HG03469 (cell line): ENCODE results near the gene PRKCG.
A peak's percentile ranks its signal among the peaks of the same experiment; 100 is the strongest.
"Not testable (repeated sequence)": the region's sequence is repeated elsewhere in the genome, so short reads cannot be mapped to it uniquely, and the experiment has no call there.

Experiments used
- ATAC-seq: cut with Tn5 transposase; IDR thresholded peaks from one replicate; pipeline ENCODE4 v1.9.1; 2021; ENCODE audit warnings: mild to moderate bottlenecking, moderate library complexity, moderate number of reproducible peaks; ENCODE audit not compliant: unreplicated experiment

PRKCG gene

DNA sequence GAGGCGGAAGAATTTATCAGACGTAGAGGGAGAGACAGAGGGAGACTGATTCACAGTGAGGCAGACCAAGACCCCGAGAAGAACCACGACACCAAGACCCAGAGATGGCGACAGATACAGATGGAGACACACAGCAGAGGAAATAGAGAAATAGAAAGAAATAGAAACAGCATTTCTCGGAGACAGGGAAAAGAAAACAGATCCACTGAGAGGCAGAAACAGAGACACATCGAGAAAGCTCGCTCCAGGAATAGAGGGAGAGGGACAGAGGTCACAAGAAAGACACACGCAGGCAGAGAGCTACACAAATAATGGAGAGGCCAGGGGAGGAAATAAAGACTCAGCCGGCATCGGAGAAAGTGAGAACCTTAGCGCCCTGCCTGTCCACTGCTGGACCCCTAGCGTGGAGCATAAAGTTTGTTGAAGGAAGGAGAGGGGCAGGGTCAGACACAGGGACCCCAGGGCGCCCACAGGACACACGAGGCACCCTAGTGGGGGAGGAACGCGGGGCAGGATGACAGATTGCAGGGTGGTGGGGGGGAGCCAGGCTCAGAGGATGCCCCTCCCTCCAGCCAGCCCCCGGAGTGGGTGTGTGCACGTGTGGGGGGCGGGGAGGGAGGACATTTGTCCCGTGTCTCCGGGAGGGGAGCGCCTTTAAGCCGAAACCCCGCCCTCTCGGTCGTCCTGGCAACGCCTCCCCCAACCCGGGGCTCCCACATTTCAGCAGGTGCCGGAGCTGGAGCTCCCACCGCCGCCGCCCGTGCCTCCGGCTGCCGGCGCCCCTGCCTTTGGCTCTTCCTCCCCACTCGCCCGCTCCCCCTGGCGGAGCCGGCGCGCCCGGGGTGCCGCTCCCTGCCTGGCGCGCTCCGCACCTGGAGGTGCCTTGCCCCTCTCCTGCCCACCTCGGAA lies at the start of gene PRKCG:
TSS of gene PRKCG (plus strand) at position 716 of the 909 bp plus-strand sequence. CDS start 298 bp downstream, outside the sequence.
- no peak for ATAC-seq

GRCh38 chr19:53832861-53833260 lies 49.1 kb upstream of the PRKCG start:
- ATAC-seq: not testable (repeated sequence)

DNA sequence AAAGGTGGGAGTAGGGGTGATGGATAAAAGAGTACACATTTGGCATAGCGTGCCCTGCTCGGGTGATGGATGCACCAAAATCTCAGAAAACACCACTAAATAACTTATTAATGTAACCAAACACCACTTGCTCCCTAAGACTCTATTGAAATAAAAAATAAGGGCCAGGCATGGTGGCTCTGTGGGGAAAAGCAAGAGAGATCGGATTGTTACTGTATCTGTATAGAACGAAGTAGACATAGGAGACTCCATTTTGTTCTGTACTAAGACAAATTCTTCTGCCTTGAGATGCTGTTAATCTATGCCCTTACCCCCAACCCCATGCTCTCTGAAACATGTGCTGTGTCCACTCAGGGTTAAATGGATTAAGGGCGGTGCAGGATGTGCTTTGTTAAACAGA lies 43.6 kb upstream of the PRKCG start:
- not testable (repeated sequence) for ATAC-seq

DNA sequence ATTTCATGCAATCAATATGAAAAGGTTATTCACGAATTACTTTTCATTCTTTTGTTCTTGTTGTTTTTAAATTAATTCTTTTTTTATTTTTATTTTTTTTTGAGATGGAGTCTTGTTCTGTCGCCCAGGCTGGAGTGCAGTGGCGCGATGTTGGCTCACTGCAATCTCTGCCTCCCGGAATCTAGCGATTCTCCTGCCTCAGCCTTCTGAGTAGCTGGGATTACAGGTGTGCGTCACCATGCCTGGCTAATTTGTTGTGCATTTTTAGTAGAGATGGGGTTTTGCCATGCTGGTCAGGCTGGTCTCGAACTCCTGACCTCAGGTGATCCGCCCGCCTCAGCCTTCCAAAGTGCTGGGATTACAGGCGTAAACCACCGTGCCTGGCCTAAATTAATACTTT lies 41.8 kb upstream of the PRKCG start:
- ATAC-seq: not testable (repeated sequence)

- not testable (repeated sequence) for ATAC-seq
These were observed 41.1 kb upstream of the PRKCG start for GRCh38 chr19:53840914-53841313.

DNA sequence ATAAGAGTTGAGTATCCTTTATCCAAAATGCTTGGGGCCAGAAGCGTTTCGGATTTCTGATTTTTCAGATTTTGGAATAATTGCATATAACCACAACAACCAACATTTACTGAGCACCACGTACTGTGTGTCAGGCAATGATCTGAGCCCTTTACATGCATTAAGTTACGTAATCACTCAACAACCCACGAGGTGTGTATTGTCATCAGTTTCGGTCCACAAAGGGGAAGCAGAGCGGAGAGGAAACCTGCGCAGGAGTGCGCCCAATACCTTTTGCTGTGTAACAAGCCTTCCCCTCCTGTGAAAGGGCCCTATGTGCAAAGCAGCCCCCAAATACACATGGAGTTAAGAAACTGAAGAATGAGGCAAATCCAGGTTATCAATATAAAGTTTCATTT lies 37.1 kb upstream of the PRKCG start:
- ATAC-seq: no peak

DNA sequence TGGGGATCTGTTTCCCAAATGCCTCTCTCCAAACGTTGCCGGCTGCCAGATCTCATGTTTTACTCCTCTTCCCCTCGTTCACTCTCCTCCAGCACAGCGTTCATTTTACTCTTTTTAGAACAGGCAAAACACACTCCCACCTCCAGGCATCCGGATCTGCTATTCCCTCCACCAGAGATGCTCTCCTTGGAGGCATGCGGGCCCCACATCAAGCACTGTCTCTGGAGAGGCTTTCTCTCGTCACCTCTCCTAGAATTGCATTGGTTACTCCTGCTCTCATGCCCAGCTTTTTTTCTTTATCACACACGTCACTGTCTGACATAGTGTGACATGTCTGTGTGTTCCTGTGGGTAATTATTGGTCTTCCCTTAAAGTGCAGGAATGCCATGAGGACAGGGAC lies 34.4 kb upstream of the PRKCG start:
- no peak for ATAC-seq

DNA sequence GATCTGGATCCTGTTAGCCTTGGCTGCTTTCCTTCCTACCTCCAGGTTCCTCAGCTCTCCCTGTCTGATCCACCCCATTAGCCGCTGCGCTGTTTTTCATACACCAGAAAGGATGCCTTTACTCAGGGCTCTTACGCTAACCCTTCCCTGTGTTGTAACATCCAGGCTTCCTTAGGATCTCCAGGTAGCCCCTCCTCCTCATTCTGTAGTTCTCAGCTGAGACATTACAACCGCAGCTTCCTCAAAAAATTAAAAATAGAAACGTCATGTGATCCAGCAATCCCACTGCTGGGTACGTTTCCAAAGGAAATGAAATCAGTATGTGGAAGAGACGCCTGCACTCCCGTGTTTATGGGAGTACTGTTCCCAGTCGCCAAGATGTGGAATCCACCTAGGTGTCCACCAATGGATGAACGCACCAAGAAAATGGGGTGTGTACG lies 32.7 kb upstream of the PRKCG start:
- ATAC-seq: no peak

GRCh38 chr19:53853707-53854106 lies 28.3 kb upstream of the PRKCG start:
- ATAC-seq: no peak

GRCh38 chr19:53864308-53864836 lies 17.6 kb upstream of the PRKCG start:
- ATAC-seq: no peak

GRCh38 chr19:53865523-53865917 lies 16.5 kb upstream of the PRKCG start:
- ATAC-seq: no peak

GRCh38 chr19:53865918-53866864 lies 15.8 kb upstream of the PRKCG start:
- no peak for ATAC-seq

GRCh38 chr19:53866865-53867224 lies 15.2 kb upstream of the PRKCG start:
- no peak for ATAC-seq

DNA sequence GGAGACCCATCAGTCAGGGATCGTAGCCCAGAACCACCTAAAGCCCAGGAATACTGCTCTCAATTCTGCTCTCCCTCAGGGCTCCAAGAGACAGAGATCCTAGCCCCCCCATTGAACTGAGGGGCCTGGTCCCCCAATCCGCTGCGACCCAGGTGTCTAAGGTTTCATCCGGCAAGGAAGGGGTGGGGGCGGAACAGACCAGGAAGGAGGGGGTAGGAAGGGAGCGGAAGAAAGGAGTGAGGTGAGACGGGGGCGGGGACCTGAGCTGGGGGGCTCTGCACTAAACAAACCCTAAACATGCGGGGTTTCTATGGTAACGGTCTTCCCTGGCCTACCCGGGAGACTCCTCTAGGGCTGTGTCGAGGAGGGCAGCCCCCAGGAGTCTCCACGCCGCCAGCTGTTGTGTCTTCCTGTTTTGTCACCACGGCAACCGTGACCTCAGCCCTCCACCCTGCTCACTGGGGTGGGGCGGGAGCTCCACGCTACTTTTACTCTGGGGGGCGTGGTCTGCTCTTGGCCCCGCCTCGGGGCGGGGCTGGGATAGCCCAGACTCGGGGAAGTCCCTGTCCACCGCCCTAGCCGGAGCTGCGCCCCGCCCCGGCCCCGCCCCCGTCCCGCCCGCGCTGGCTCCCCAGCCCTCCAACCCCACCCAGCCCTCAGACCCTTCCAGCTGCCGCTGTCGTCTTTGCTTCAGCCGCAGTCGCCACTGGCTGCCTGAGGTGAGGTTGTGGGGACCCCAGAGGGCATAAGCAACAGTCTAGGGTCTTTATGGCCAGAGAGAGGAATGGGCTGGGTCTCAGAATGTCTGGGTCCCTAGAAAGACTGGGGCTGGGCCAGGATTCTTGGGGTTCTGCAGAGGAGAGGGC lies 14.5 kb upstream of the PRKCG start, which contains the start of gene MYADM:
TSS of gene MYADM (plus strand) at position 659 of the 866 bp plus-strand sequence. CDS start 5,647 bp downstream, outside the sequence.
- peak; percentile 52 for ATAC-seq

DNA sequence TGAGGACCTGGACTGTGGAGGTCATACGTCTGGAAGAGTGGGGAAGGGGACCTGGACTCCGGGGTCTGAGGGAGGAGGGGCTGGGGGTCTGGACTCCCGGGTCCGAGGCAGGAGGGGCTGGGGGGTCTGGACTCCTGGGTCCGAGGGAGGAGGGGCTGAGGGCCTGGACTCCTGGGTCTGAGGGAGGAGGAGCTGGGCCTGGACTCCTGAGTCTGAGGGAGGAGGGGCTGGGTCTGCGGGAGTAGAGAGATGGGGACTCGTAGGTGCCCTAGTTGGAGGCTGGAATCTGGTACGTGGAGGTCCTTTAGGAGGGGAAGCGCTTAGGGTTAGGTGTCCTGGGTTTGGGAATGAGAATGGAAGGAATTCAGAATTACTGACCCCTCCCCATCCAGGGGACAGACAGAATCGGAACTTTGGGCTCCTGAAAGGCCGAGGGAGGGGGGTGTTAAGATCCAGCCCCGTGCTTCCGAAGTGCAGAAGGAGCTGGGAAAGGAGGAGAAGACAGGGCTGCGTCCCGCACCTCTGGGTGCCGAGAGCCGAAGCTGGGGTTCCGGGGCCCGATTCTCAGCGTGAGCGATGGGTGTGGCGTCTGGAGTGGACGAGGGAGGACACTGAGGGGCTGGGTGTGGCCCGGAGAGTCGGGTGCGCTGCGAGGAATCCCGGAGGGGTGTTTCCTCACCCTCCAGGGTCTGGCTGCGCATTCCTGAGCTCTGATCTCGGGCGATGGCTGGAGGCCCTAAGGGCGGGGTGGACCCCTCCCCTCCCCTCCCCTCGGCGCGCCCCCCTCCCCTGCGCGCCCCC lies 13.7 kb upstream of the PRKCG start:
- no peak for ATAC-seq

DNA sequence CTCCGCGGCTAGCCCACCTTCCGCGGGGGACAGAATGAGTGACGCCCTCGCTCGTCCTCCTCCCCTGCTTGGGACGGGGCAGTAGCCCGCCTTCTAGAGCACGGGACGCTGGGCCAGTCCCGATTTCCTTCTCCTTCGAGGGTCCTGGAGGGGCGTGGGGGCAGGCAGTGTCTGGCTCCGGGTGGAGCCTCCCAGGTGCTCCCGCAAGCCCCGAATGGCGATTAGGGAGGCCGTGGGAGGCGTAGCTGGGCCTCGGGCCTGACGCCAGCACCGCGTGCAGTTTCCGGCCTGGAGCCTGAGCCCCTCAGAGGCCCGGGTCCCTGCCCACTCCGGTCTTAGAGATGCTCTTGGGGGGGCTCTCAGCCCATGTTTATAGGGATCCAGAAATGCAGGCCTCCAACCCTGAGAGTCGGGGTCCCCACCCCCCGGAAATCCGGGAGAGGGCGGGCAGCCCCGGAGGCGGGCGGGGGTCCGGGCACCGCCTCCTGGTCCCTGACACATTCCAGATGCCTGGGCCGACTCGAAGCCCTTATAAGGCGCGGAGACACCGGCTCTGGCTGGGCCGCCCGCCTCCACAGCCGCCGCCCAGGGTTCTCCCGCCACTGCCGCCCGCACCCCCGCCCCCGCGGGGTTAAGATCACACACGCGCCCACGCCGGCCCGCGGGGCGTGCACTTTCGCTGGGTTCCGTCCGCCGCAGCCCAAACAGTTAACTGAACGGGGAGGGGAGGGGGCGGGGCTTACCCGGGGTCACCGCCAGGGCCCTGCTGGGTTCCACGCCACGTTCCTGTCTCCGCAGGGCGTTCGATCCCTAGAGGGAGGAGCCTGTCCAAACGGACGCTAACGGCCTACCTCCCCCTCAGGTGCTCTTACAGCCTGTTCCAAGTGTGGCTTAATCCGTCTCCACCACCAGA lies 12.8 kb upstream of the PRKCG start:
- ATAC-seq: no peak

DNA sequence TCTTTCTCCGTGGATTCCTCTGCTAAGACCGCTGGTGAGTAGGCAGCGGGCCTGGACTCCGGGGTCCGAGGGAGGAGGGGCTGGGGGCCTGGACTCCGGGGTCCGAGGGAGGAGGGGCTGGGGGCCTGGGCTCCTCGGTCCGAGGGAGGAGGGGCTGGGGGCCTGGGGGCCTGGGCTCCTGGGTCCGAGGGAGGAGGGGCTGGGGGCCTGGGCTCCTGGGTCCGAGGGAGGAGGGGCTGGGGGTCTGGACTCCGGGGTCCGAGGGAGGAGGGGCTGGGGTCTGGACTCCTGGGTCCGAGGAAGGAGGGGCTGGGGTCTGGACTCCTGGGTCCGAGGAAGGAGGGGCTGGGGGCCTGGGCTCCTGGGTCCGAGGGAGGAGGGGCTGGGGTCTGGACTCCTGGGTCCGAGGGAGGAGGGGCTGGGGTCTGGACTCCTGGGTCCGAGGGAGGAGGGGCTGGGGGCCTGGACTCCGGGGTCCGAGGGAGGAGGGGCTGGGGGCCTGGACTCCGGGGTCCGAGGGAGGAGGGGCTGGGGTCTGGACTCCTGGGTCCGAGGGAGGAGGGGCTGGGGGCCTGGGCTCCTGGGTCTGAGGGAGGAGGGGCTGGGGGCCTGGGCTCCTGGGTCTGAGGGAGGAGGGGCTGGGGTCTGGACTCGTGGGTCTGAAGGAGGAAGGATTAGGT lies 12.1 kb upstream of the PRKCG start:
- ATAC-seq: not testable (repeated sequence)

GRCh38 chr19:53870485-53870844 lies 11.5 kb upstream of the PRKCG start:
- ATAC-seq: no peak
